Astrocyte (in vitro differentiated cells and primary cell): ENCODE results near the gene A3GALT2.
"Not testable (repeated sequence)": the region's sequence is repeated elsewhere in the genome, so short reads cannot be mapped to it uniquely, and the experiment has no call there.

Source experiments
- EZH2 ChIP-seq: IDR thresholded peaks from 2 replicates; pipeline ENCODE4 v1.6.1; 2012; ENCODE audit warnings: mild to moderate bottlenecking, low read length, inconsistent platforms; ENCODE audit not compliant: insufficient read depth
- TF ChIP-seq, protein P1 (sequence below): IDR thresholded peaks from 2 replicates; pipeline ENCODE4 v1.5.1; 2011; ENCODE audit warnings: low read depth, mild to moderate bottlenecking, inconsistent platforms, low read length, moderate library complexity; ENCODE audit not compliant: insufficient read depth

DNA sequence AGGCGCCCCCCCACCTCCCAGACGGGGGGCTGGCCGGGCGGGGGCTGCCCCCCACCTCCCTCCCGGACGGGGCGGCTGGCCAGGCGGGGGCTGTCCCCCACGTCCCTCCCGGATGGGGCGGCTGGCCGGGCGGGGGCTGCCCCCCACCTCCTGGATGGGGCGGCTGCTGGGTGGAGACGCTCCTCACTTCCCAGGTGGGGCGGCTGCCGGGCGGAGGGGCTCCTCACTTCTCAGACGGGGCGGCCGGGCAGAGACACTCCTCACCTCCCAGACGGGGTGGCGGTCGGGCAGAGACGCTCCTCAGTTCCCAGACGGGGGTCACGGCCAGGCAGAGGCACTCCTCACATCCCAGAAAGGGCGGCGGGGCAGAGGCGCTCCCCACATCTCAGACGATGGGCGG lies 11.5 kb downstream of the A3GALT2 start:
- TF ChIP-seq, protein P1, sequence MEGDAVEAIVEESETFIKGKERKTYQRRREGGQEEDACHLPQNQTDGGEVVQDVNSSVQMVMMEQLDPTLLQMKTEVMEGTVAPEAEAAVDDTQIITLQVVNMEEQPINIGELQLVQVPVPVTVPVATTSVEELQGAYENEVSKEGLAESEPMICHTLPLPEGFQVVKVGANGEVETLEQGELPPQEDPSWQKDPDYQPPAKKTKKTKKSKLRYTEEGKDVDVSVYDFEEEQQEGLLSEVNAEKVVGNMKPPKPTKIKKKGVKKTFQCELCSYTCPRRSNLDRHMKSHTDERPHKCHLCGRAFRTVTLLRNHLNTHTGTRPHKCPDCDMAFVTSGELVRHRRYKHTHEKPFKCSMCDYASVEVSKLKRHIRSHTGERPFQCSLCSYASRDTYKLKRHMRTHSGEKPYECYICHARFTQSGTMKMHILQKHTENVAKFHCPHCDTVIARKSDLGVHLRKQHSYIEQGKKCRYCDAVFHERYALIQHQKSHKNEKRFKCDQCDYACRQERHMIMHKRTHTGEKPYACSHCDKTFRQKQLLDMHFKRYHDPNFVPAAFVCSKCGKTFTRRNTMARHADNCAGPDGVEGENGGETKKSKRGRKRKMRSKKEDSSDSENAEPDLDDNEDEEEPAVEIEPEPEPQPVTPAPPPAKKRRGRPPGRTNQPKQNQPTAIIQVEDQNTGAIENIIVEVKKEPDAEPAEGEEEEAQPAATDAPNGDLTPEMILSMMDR = not testable (repeated sequence)
- not testable (repeated sequence) for TF ChIP-seq EZH2
